Muscle of leg (tissue), 11 donors: Measurements from ENCODE around the gene SNX5. TPM values are rescaled to one million over a fixed set of nuclear protein-coding genes. Genes with fewer than 3 reads are reported as not detected.

Experiments used
- DNase-seq: peaks from one replicate; pipeline ENCODE4 v3.0.0; 2013
- H3K27ac ChIP-seq: one replicate; pipeline ENCODE4 v1.5.1; 2013; ENCODE audit warnings: mild to moderate bottlenecking, low read length, control low read depth
- H3K27me3 ChIP-seq: one replicate; pipeline ENCODE4 v1.6.1; 2013; ENCODE audit warnings: low read length; ENCODE audit not compliant: control insufficient read depth, insufficient read depth
- H3K36me3 ChIP-seq: one replicate; pipeline ENCODE4 v1.6.1; 2013; ENCODE audit warnings: low read length; ENCODE audit not compliant: control insufficient read depth, insufficient read depth
- H3K4me1 ChIP-seq: one replicate; pipeline ENCODE4 v1.6.1; 2013; ENCODE audit warnings: low read length; ENCODE audit not compliant: control insufficient read depth, insufficient read depth
- H3K4me3 ChIP-seq: one replicate; pipeline ENCODE4 v1.5.1; 2013; ENCODE audit warnings: low read length, control low read depth
- H3K9me3 ChIP-seq: replicated peaks from 2 replicates; pipeline ENCODE4 v1.6.1; 2013; ENCODE audit warnings: low read depth, low read length; ENCODE audit not compliant: control insufficient read depth
- WGBS: methylation state at CpG from one replicate; pipeline ENCODE4 v1.1.5; 2013; ENCODE audit warnings: missing lambda C conversion rate; ENCODE audit not compliant: insufficient coverage; 5-methylcytosine and 5-hydroxymethylcytosine counted together
- polyA plus RNA-seq, 8 donors: library from polyadenylated mRNA; unstranded; fragments of 120-200 nt; gene quantifications; one replicate each; pipeline versions ENCODE4 v1.2.1 to v1.2.3, GENCODE V29; 2013; ENCODE audit warnings: inconsistent platforms in 1 of 8, low replicate concordance in 1 of 8; ENCODE audit not compliant: insufficient read length in 8 of 8, insufficient read depth in 1 of 8
- total RNA-seq: library from RNA; stranded (reverse); fragments of 120-200 nt; gene quantifications from one replicate; pipeline ENCODE4 v1.2.4, GENCODE V29; 2013

The SNX5 gene
- total and polyA plus RNA-seq, 9 donors, result 78.9 to 123 (median 107) TPM

GRCh38 chr20:17921774-17922173, 46.8 kb downstream of the SNX5 start:
- H3K4me1 ChIP-seq, result peaks cover 19% of the 10 kb centered on the region
- DNase-seq, result no peak
- no peak overlapping the region for H3K4me3 ChIP-seq
- H3K27ac ChIP-seq, result no peak overlapping the region
- no peaks in the 10 kb centered on the region for H3K9me3 ChIP-seq
- no CpG with 5 or more reads among the region's 1 CpG for WGBS
- no peaks in the 10 kb centered on the region for H3K36me3 ChIP-seq
- no peaks in the 10 kb centered on the region for H3K27me3 ChIP-seq

GRCh38 chr20:17919149-17919548, 49.4 kb downstream of the SNX5 start:
- no peak for DNase-seq
- WGBS, result 100% methylated on average over 1 of the region's 8 CpGs
- Histone ChIP-seq H3K4me1 (peaks cover 12% of the 10 kb centered on the region), H3K9me3 (no peaks in the 10 kb centered on the region), H3K27ac (no peak overlapping the region), H3K27me3 (no peaks in the 10 kb centered on the region), H3K36me3 (no peaks in the 10 kb centered on the region), H3K4me3 (no peak overlapping the region)

- H3K27ac ChIP-seq, result no peak overlapping the region
- H3K4me3 ChIP-seq, result no peak overlapping the region
- no peaks in the 10 kb centered on the region for H3K27me3 ChIP-seq
- peaks cover 12% of the 10 kb centered on the region for H3K4me1 ChIP-seq
- H3K36me3 ChIP-seq, result no peaks in the 10 kb centered on the region
- no peaks in the 10 kb centered on the region for H3K9me3 ChIP-seq
- DNase-seq, result no peak
- 80% methylated on average over 1 of the region's 7 CpGs for WGBS
Observed at GRCh38 chr20:17917832-17918618, 50.6 kb downstream of the SNX5 start.

GRCh38 chr20:17916433-17916891, 52.1 kb downstream of the SNX5 start:
- no peak overlapping the region for H3K4me3 ChIP-seq
- no peaks in the 10 kb centered on the region for H3K9me3 ChIP-seq
- WGBS, result 60% methylated on average over 1 of the region's 3 CpGs
- H3K36me3 ChIP-seq, result no peaks in the 10 kb centered on the region
- peak; percentile 79 for DNase-seq
- H3K4me1 ChIP-seq, result peaks cover 12% of the 10 kb centered on the region
- no peaks in the 10 kb centered on the region for H3K27me3 ChIP-seq
- peak overlapping the region; percentile 36 for H3K27ac ChIP-seq

GRCh38 chr20:17914957-17915356, 53.6 kb downstream of the SNX5 start:
- DNase-seq, result no peak
- peaks cover 25% of the 10 kb centered on the region for H3K4me1 ChIP-seq
- H3K9me3 ChIP-seq, result no peaks in the 10 kb centered on the region
- no CpG with 5 or more reads among the region's 4 CpGs for WGBS
- H3K36me3 ChIP-seq, result no peaks in the 10 kb centered on the region
- no peaks in the 10 kb centered on the region for H3K27me3 ChIP-seq
- H3K4me3 ChIP-seq, result no peak overlapping the region
- H3K27ac ChIP-seq, result no peak overlapping the region

- H3K27ac ChIP-seq, result no peak overlapping the region
Observed at GRCh38 chr20:17912916-17913315, 55.7 kb downstream of the SNX5 start.

GRCh38 chr20:17911927-17912326, 56.7 kb downstream of the SNX5 start:
- H3K27ac ChIP-seq, result no peak overlapping the region
- WGBS, result 92% methylated on average over 3 of the region's 4 CpGs

More at GRCh38 chr20:17912916-17913315, 55.7 kb downstream of the SNX5 start:
- peaks cover 29% of the 10 kb centered on the region for H3K4me1 ChIP-seq
- no peak for DNase-seq
- no peak overlapping the region for H3K4me3 ChIP-seq
- no peaks in the 10 kb centered on the region for H3K27me3 ChIP-seq
- no CpG with 5 or more reads among the region's 2 CpGs for WGBS
- H3K36me3 ChIP-seq, result no peaks in the 10 kb centered on the region
- H3K9me3 ChIP-seq, result no peaks in the 10 kb centered on the region

GRCh38 chr20:17910828-17911294, 57.7 kb downstream of the SNX5 start:
- no peak overlapping the region for H3K4me3 ChIP-seq
- peak overlapping the region; percentile 82 for H3K27ac ChIP-seq
- H3K4me1 ChIP-seq, result peaks cover 18% of the 10 kb centered on the region
- 15% methylated on average over 6 of the region's 6 CpGs for WGBS
- H3K9me3 ChIP-seq, result no peaks in the 10 kb centered on the region
- no peaks in the 10 kb centered on the region for H3K36me3 ChIP-seq
- H3K27me3 ChIP-seq, result no peaks in the 10 kb centered on the region
- peak; percentile 88 for DNase-seq

More at GRCh38 chr20:17911927-17912326, 56.7 kb downstream of the SNX5 start:
- DNase-seq, result no peak
- Histone ChIP-seq H3K4me1 (peaks cover 25% of the 10 kb centered on the region), H3K27me3 (no peaks in the 10 kb centered on the region), H3K4me3 (no peak overlapping the region), H3K36me3 (no peaks in the 10 kb centered on the region), H3K9me3 (no peaks in the 10 kb centered on the region)

GRCh38 chr20:17909869-17910321, 58.7 kb downstream of the SNX5 start:
- H3K9me3 ChIP-seq, result no peaks in the 10 kb centered on the region
- peak; percentile 81 for DNase-seq
- no peak overlapping the region for H3K4me3 ChIP-seq
- H3K27ac ChIP-seq, result peak overlapping the region; percentile 82
- H3K4me1 ChIP-seq, result peaks cover 18% of the 10 kb centered on the region
- 0% methylated on average over 1 of the region's 4 CpGs for WGBS
- no peaks in the 10 kb centered on the region for H3K27me3 ChIP-seq
- H3K36me3 ChIP-seq, result no peaks in the 10 kb centered on the region

GRCh38 chr20:17905544-17905943, 63.0 kb downstream of the SNX5 start:
- WGBS, result 88% methylated on average over 2 of the region's 7 CpGs
- H3K27me3 ChIP-seq, result no peaks in the 10 kb centered on the region
- H3K36me3 ChIP-seq, result no peaks in the 10 kb centered on the region

More at GRCh38 chr20:17905544-17905943, 63.0 kb downstream of the SNX5 start:
- peaks cover 10% of the 10 kb centered on the region for H3K4me1 ChIP-seq
- H3K9me3 ChIP-seq, result no peaks in the 10 kb centered on the region
- no peak overlapping the region for H3K4me3 ChIP-seq
- H3K27ac ChIP-seq, result no peak overlapping the region
- DNase-seq, result no peak
